COLO668 (cell line): ENCODE measurements around the gene WNT1.

Experiments used
- DNase-seq: peaks from one replicate; lab custom pipeline; 2025; ENCODE audit not compliant: unreplicated experiment; lab: John Stamatoyannopoulos, UW

WNT1 gene

DNA sequence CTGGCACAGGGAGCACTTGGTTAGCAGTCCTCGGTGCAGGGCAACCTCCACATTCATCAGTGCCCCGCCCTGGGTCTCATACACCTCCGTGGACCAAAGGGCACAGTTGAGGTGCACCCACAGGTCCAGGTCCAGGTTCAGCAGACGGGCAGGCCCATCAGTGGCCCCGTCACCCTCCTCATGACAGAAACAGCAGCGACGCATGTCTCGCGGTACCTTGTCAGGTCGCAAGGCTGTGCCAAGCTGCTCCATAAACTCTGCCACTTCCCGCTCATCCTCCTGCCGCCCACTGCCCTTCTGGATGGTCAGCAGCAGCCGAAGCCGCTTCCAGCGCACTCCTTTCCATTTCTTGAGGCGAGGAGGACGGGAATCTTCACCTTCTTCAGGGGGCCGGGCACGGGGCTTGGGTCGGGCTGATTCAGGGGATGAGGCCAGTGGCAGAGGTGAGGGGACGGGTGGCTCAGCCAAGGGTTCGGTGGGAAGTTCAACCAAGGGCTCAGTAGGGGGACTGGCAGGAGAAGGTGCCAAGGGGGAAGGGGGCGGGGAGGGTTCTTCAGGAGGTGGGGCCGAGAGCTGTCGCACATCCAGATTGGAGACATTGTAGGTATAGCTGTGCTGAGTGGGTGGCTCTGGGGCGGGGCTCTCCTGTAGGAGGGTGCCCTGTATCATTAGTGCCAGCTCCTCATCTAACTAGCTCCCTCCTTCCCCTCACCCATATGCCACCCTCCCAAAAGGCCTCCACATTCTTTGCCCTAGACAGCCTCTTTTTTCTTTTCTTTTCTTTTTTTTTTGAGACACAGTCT, 48.8 kb downstream of the WNT1 start:
- DNase-seq: no peak

DNA sequence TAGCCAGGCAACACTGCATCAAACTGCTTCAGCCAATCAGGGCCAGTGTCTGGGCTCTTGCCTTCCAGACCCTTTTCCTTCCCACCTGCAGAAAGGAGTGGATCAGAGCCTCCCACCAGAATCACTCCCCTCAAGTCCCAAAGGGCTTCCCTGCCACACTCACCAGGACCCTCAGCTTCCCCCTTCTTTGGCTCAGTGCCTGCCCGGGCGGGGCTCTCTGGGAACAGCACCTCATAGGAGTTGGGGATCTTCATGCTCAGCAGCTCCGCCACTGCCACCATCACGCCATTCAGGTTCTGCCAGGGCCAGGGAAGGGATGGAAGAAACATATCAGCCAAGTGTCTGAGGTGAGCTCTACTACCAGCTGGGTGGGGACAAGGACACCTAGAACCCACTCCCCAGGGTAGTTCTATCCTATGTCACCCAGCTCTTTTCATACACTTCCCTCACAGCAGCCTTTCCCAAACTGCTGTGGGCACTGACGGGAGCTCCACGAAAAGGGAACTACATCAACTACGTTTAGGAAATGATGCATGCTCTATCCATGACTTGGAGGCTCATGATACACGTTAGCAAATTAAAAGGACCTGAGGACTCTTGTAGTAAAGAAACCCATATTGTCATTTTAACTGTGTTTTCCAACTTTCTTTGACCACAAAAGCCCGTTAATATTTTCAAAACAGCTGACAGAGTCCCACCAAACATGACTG, 49.9 kb downstream of the WNT1 start:
- no peak for DNase-seq

GRCh38 chr12:49028666-49029275, 50.6 kb downstream of the WNT1 start:
- no peak for DNase-seq

DNA sequence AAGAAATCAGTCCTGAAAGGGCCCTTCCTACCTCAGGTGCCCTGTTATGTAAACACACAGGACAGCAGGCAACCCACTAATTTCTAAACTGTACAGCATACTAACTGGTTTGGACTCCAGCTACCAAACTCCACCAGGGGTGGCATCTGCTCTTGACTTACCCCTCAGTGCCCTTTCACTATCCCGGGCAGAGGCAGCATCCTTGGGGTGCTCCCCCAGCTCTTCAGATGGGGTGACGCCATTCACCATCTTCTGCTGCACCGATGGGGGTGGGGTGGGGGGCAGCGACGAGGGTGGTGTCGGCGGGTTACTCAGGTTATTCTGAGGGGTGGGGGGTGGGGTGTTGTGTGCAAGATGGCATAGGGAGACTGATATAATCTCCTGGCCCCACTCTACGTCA, 52.0 kb downstream of the WNT1 start:
- no peak for DNase-seq

- no peak for DNase-seq
These were observed 52.8 kb downstream of the WNT1 start for GRCh38 chr12:49030714-49031572.

GRCh38 chr12:49031573-49032161, 53.5 kb downstream of the WNT1 start:
- no peak for DNase-seq
